Mesenchymal stem cell (in vitro differentiated cells and primary cell): Measurements from ENCODE around the gene FAM162A.

Experiments used
- DNase-seq: peaks from one replicate; pipeline ENCODE4 v3.0.0-alpha.2; 2013
- H2AFZ ChIP-seq: one replicate; pipeline ENCODE4 v1.6.1; 2013; ENCODE audit warnings: low read depth, mild to moderate bottlenecking, control low read depth, inconsistent platforms, low read length, moderate library complexity
- H2AK5ac ChIP-seq: 2 replicates; pipeline ENCODE4 v1.6.1; 2013; ENCODE audit warnings: low read length, moderate library complexity, mild to moderate bottlenecking, inconsistent platforms; ENCODE audit not compliant: severe bottlenecking
- H2BK120ac ChIP-seq: one replicate; pipeline ENCODE4 v1.6.1; 2013; ENCODE audit warnings: low read depth, mild to moderate bottlenecking, inconsistent platforms, low read length, moderate library complexity
- H2BK12ac ChIP-seq, 2 experiments: one replicate each; pipeline ENCODE4 v1.6.1; 2013; ENCODE audit warnings: inconsistent platforms in 2 of 2, low read length in 2 of 2, mild to moderate bottlenecking in 2 of 2, moderate library complexity in 2 of 2, control low read depth in 1 of 2
- H2BK15ac ChIP-seq: one replicate; pipeline ENCODE4 v1.6.1; 2013; ENCODE audit warnings: mild to moderate bottlenecking, low read depth, inconsistent platforms; ENCODE audit not compliant: poor library complexity, severe bottlenecking
- H2BK5ac ChIP-seq: 2 replicates; pipeline ENCODE4 v1.6.1; 2013; ENCODE audit warnings: low read depth, mild to moderate bottlenecking, low read length, control low read depth, inconsistent platforms; ENCODE audit not compliant: poor library complexity, severe bottlenecking
- H3K14ac ChIP-seq, 2 experiments: one replicate each; pipeline ENCODE4 v1.6.1; 2013; ENCODE audit warnings: inconsistent platforms in 2 of 2, low read length in 2 of 2, control low read depth in 1 of 2, mild to moderate bottlenecking in 1 of 2, moderate library complexity in 1 of 2
- H3K18ac ChIP-seq, 2 experiments: one replicate each; pipeline ENCODE4 v1.6.1; 2013; ENCODE audit warnings: inconsistent platforms in 2 of 2, low read length in 2 of 2, control low read depth in 1 of 2, low read depth in 1 of 2, mild to moderate bottlenecking in 1 of 2
- H3K23ac ChIP-seq, 2 experiments: one replicate each; pipeline ENCODE4 v1.6.1; 2013; ENCODE audit warnings: inconsistent platforms in 2 of 2, low read length in 2 of 2, mild to moderate bottlenecking in 2 of 2, moderate library complexity in 2 of 2, control low read depth in 1 of 2
- H3K27ac ChIP-seq: 2 replicates; pipeline ENCODE4 v1.5.1; 2013; ENCODE audit warnings: mild to moderate bottlenecking, moderate library complexity, low read length, control low read depth, inconsistent platforms; ENCODE audit not compliant: poor library complexity, severe bottlenecking
- H3K27me3 ChIP-seq, 2 experiments: 2 replicates each; pipeline versions ENCODE4 v1.6.1 to v1.7.0; 2013; ENCODE audit warnings: low read length in 2 of 2, mild to moderate bottlenecking in 2 of 2, moderate library complexity in 2 of 2, control low read depth in 1 of 2, inconsistent platforms in 1 of 2; ENCODE audit not compliant: control insufficient read depth in 1 of 2, insufficient read depth in 1 of 2
- H3K36me3 ChIP-seq, 2 experiments: 2 replicates each; pipeline versions ENCODE4 v1.6.1 to v1.7.0; 2013; ENCODE audit warnings: low read length in 2 of 2, control low read depth in 1 of 2, inconsistent platforms in 1 of 2, low read depth in 1 of 2, mild to moderate bottlenecking in 1 of 2; ENCODE audit not compliant: insufficient read depth in 2 of 2, control insufficient read depth in 1 of 2
- H3K4ac ChIP-seq, 2 experiments: one replicate each; pipeline ENCODE4 v1.6.1; 2013; ENCODE audit warnings: inconsistent platforms in 2 of 2, low read length in 2 of 2, mild to moderate bottlenecking in 2 of 2, moderate library complexity in 2 of 2, control low read depth in 1 of 2, low read depth in 1 of 2
- H3K4me1 ChIP-seq: 2 replicates; pipeline ENCODE4 v1.6.1; 2013; ENCODE audit warnings: low read depth, low read length, control low read depth; ENCODE audit not compliant: control insufficient read depth, insufficient read depth
- H3K4me2 ChIP-seq: 2 replicates; pipeline ENCODE4 v1.6.1; 2013; ENCODE audit warnings: low read length, mild to moderate bottlenecking, inconsistent platforms; ENCODE audit not compliant: poor library complexity, severe bottlenecking
- H3K4me3 ChIP-seq, 2 experiments: 2 replicates each; pipeline versions ENCODE4 v1.5.1 to v1.7.0; 2013; ENCODE audit warnings: low read length in 2 of 2, mild to moderate bottlenecking in 2 of 2, control low read depth in 1 of 2, low read depth in 1 of 2; ENCODE audit not compliant: insufficient read depth in 1 of 2
- H3K79me1 ChIP-seq: replicated peaks from 2 replicates; pipeline ENCODE4 v1.6.1; 2013; ENCODE audit warnings: mild to moderate bottlenecking, control low read depth, low read length, inconsistent platforms; ENCODE audit not compliant: poor library complexity, severe bottlenecking
- H3K9ac ChIP-seq: 2 replicates; pipeline ENCODE4 v1.7.0; 2013; ENCODE audit warnings: mild to moderate bottlenecking, low read length, moderate library complexity
- H3K9me3 ChIP-seq: 2 replicates; pipeline ENCODE4 v1.7.0; 2013; ENCODE audit warnings: mild to moderate bottlenecking, low read length; ENCODE audit not compliant: control insufficient read depth
- H4K8ac ChIP-seq: one replicate; pipeline ENCODE4 v1.6.1; 2013; ENCODE audit warnings: inconsistent platforms, mild to moderate bottlenecking, low read length, moderate library complexity
- H4K91ac ChIP-seq: one replicate; pipeline ENCODE4 v1.6.1; 2013; ENCODE audit warnings: mild to moderate bottlenecking, low read length, inconsistent platforms
- WGBS: methylation state at CpG from one replicate; pipeline ENCODE4 v1.1.7; 2013; ENCODE audit warnings: mixed read lengths; 5-methylcytosine and 5-hydroxymethylcytosine counted together

Gene FAM162A

GRCh38 chr3:122350814-122351418 is 33.1 kb upstream of the FAM162A start:
- Histone ChIP-seq H3K36me3 (no peaks in the 10 kb centered on the region), H3K18ac (no peak overlapping the region), H4K91ac (no peak overlapping the region), H2AFZ (no peak overlapping the region), H3K9me3 (peaks cover 5% of the 10 kb centered on the region), H2BK12ac (no peak overlapping the region), H3K4me2 (no peak overlapping the region), H2AK5ac (no peak overlapping the region), H3K4me1 (no peaks in the 10 kb centered on the region), H3K9ac (peak overlapping the region; percentile 15), H3K23ac (no peak overlapping the region), H3K4ac (no peak overlapping the region), H3K79me1 (no peaks in the 10 kb centered on the region), H2BK120ac (no peak overlapping the region), H2BK15ac (no peak overlapping the region), H2BK5ac (no peak overlapping the region), H4K8ac (no peak overlapping the region), H3K27ac (no peak overlapping the region), H3K4me3 (no peak overlapping the region), H3K27me3 (no peaks in the 10 kb centered on the region), H3K14ac (no peak overlapping the region)
- 96% methylated on average over 5 of the region's 5 CpGs for WGBS
- peak; percentile 4 for DNase-seq

- Histone ChIP-seq H2AK5ac (no peak overlapping the region), H4K91ac (no peak overlapping the region), H2BK5ac (no peak overlapping the region), H2BK12ac (no peak overlapping the region), H3K27me3 (no peaks in the 10 kb centered on the region), H3K4ac (no peak overlapping the region), H3K23ac (no peak overlapping the region), H2AFZ (no peak overlapping the region), H3K4me2 (no peak overlapping the region), H4K8ac (no peak overlapping the region), H3K14ac (no peak overlapping the region), H3K4me3 (no peak overlapping the region), H3K36me3 (no peaks in the 10 kb centered on the region), H3K9ac (no peak overlapping the region), H3K4me1 (no peaks in the 10 kb centered on the region), H2BK120ac (no peak overlapping the region), H3K18ac (no peak overlapping the region), H2BK15ac (no peak overlapping the region), H3K79me1 (no peaks in the 10 kb centered on the region), H3K9me3 (peaks cover 5% of the 10 kb centered on the region), H3K27ac (no peak overlapping the region)
- no peak for DNase-seq
- WGBS, result 100% methylated on average over 4 of the region's 4 CpGs
Observed at GRCh38 chr3:122351612-122352011, 32.4 kb upstream of the FAM162A start.

GRCh38 chr3:122353215-122353614 is 30.8 kb upstream of the FAM162A start:
- H2BK12ac ChIP-seq, result no peak overlapping the region
- no peak overlapping the region for H2AK5ac ChIP-seq
- no peak overlapping the region for H3K9ac ChIP-seq
- no peaks in the 10 kb centered on the region for H3K4me1 ChIP-seq
- peaks cover 0 to under 1% of the 10 kb centered on the region in 2 experiments for H3K36me3 ChIP-seq
- no peak overlapping the region for H3K4ac ChIP-seq
- H3K23ac ChIP-seq, result no peak overlapping the region
- no peak overlapping the region for H3K4me2 ChIP-seq
- no peak overlapping the region for H3K14ac ChIP-seq
- H2BK15ac ChIP-seq, result no peak overlapping the region
- 83% methylated on average over 2 of the region's 2 CpGs for WGBS
- H2BK120ac ChIP-seq, result no peak overlapping the region
- no peaks in the 10 kb centered on the region for H3K79me1 ChIP-seq
- H3K4me3 ChIP-seq, result no peak overlapping the region
- no peak for DNase-seq
- no peak overlapping the region for H3K27ac ChIP-seq
- H3K27me3 ChIP-seq, result no peaks in the 10 kb centered on the region
- no peak overlapping the region for H3K18ac ChIP-seq
- no peak overlapping the region for H4K8ac ChIP-seq
- H3K9me3 ChIP-seq, result no peaks in the 10 kb centered on the region
- no peak overlapping the region for H4K91ac ChIP-seq
- no peak overlapping the region for H2BK5ac ChIP-seq
- no peak overlapping the region for H2AFZ ChIP-seq

GRCh38 chr3:122353893-122354401 is 30.0 kb upstream of the FAM162A start:
- Histone ChIP-seq H3K27ac (no peak overlapping the region), H2BK15ac (no peak overlapping the region), H2BK12ac (no peak overlapping the region), H4K8ac (no peak overlapping the region), H2BK120ac (no peak overlapping the region), H2BK5ac (no peak overlapping the region), H3K27me3 (no peaks in the 10 kb centered on the region), H3K4me2 (no peak overlapping the region), H3K18ac (no peak overlapping the region), H3K79me1 (no peaks in the 10 kb centered on the region), H3K9me3 (no peaks in the 10 kb centered on the region), H3K23ac (no peak overlapping the region), H2AK5ac (no peak overlapping the region), H3K4me1 (no peaks in the 10 kb centered on the region), H3K4me3 (no peak overlapping the region), H4K91ac (no peak overlapping the region), H3K14ac (no peak overlapping the region), H3K4ac (no peak overlapping the region), H3K9ac (no peak overlapping the region), H2AFZ (no peak overlapping the region), H3K36me3 (peaks cover 3 to 8% of the 10 kb centered on the region in 2 experiments)
- DNase-seq, result no peak
- 100% methylated on average over 1 of the region's 1 CpG for WGBS
